Neuronal stem cell (in vitro differentiated cells): ENCODE results near the gene LAMA2.

ENCODE experiments used
- DNase-seq: peaks from one replicate; pipeline ENCODE4 v3.0.0-alpha.2; 2013; ENCODE audit warnings: low spot score
- H2AFZ ChIP-seq: one replicate; pipeline ENCODE4 v1.6.1; 2013; ENCODE audit warnings: mild to moderate bottlenecking, low read length, inconsistent platforms
- H2AK5ac ChIP-seq: 2 replicates; pipeline ENCODE4 v1.6.1; 2013; ENCODE audit warnings: low read depth, mild to moderate bottlenecking, inconsistent platforms, low read length, moderate library complexity, mixed read lengths
- H2BK120ac ChIP-seq: 2 replicates; pipeline ENCODE4 v1.6.1; 2013; ENCODE audit warnings: low read depth, mild to moderate bottlenecking, inconsistent platforms, low read length, moderate library complexity, mixed read lengths
- H2BK12ac ChIP-seq: one replicate; pipeline ENCODE4 v1.6.1; 2013; ENCODE audit warnings: low read length, inconsistent platforms
- H2BK15ac ChIP-seq: 2 replicates; pipeline ENCODE4 v1.6.1; 2013; ENCODE audit warnings: mild to moderate bottlenecking, low read length, inconsistent platforms, mixed read lengths
- H2BK5ac ChIP-seq: one replicate; pipeline ENCODE4 v1.6.1; 2013; ENCODE audit warnings: inconsistent platforms, mild to moderate bottlenecking, low read length, moderate library complexity
- H3K14ac ChIP-seq: one replicate; pipeline ENCODE4 v1.6.1; 2013; ENCODE audit warnings: low read length, inconsistent platforms
- H3K18ac ChIP-seq: 2 replicates; pipeline ENCODE4 v1.6.1; 2013; ENCODE audit warnings: low read length, inconsistent platforms
- H3K23ac ChIP-seq: 2 replicates; pipeline ENCODE4 v1.6.1; 2013; ENCODE audit warnings: low read depth, mild to moderate bottlenecking, mixed read lengths, low read length, inconsistent platforms; ENCODE audit not compliant: poor library complexity
- H3K27ac ChIP-seq: replicated peaks from 3 replicates; pipeline ENCODE4 v1.5.1; 2013; ENCODE audit warnings: low read length, inconsistent platforms
- H3K27me3 ChIP-seq, 3 experiments: 2 replicates each; pipeline ENCODE4 v1.6.1; 2013; ENCODE audit warnings: low read length in 3 of 3, mild to moderate bottlenecking in 2 of 3, inconsistent platforms in 1 of 3, low read depth in 1 of 3, mixed read lengths in 1 of 3, moderate library complexity in 1 of 3; ENCODE audit not compliant: control insufficient read depth in 3 of 3, insufficient read depth in 3 of 3
- H3K36me3 ChIP-seq, 2 donors: replicated peaks in 1 of 2; 2 replicates each; pipeline ENCODE4 v1.6.1; 2013; ENCODE audit warnings: low read length in 2 of 2; ENCODE audit not compliant: control insufficient read depth in 2 of 2, insufficient read depth in 2 of 2
- H3K4ac ChIP-seq: 2 replicates; pipeline ENCODE4 v1.6.1; 2013; ENCODE audit warnings: inconsistent platforms, mild to moderate bottlenecking, low read length, moderate library complexity
- H3K4me1 ChIP-seq, 2 donors: 1 replicate in 1 of 2; 2 replicates in 1 of 2; pipeline ENCODE4 v1.6.1; 2013; ENCODE audit warnings: low read length in 2 of 2, low read depth in 1 of 2; ENCODE audit not compliant: control insufficient read depth in 2 of 2, insufficient read depth in 1 of 2
- H3K4me2 ChIP-seq: one replicate; pipeline ENCODE4 v1.6.1; 2013; ENCODE audit warnings: mild to moderate bottlenecking, low read length, inconsistent platforms; ENCODE audit not compliant: insufficient read depth, poor library complexity, severe bottlenecking
- H3K4me3 ChIP-seq, 2 donors: 2 replicates each; pipeline ENCODE4 v1.5.1; 2013; ENCODE audit warnings: low read length in 2 of 2, mild to moderate bottlenecking in 2 of 2, inconsistent platforms in 1 of 2, moderate library complexity in 1 of 2
- H3K79me1 ChIP-seq: one replicate; pipeline ENCODE4 v1.6.1; 2013; ENCODE audit warnings: low read depth, mild to moderate bottlenecking, inconsistent platforms, low read length, moderate library complexity
- H3K9ac ChIP-seq: one replicate; pipeline ENCODE4 v1.6.1; 2013; ENCODE audit warnings: mild to moderate bottlenecking, low read depth, low read length, inconsistent platforms; ENCODE audit not compliant: poor library complexity
- H3K9me3 ChIP-seq, 2 donors: replicated peaks in 1 of 2; 2 replicates each; pipeline versions ENCODE3 to v1.6.1; 2013; ENCODE audit warnings: low read length in 2 of 2, mild to moderate bottlenecking in 2 of 2, inconsistent platforms in 1 of 2, low read depth in 1 of 2, mixed read lengths in 1 of 2, moderate library complexity in 1 of 2; ENCODE audit not compliant: control insufficient read depth in 2 of 2, insufficient read depth in 1 of 2
- H4K8ac ChIP-seq: one replicate; pipeline ENCODE4 v1.6.1; 2013; ENCODE audit warnings: low read depth, mild to moderate bottlenecking, inconsistent platforms, low read length, moderate library complexity
- H4K91ac ChIP-seq: one replicate; pipeline ENCODE4 v1.6.1; 2013; ENCODE audit warnings: low read length, low read depth, mild to moderate bottlenecking, inconsistent platforms; ENCODE audit not compliant: poor library complexity
- whole genome bisulfite sequencing, 2 donors: extraction: QIAGEN DNeasy Blood & Tissue Kit; methylation state at CpG; one replicate each; pipeline ENCODE4 v1.1.7; 2013; ENCODE audit warnings: missing lambda C conversion rate in 2 of 2, mixed read lengths in 1 of 2; ENCODE audit not compliant: insufficient read length in 2 of 2, insufficient replicate concordance in 1 of 2; ENCODE audit errors: extremely low coverage in 2 of 2; 5-methylcytosine and 5-hydroxymethylcytosine counted together

The LAMA2 gene

GRCh38 chr6:129207832-129208231 lies 324.9 kb downstream of the LAMA2 start:
- WGBS, 2 donors: no CpG with 5 or more reads among the region's 1 CpG
- no peak for DNase-seq
- no peak overlapping the region for H2AK5ac ChIP-seq
- no peak overlapping the region for H2AFZ ChIP-seq
- H3K4ac ChIP-seq: no peak overlapping the region
- no peak overlapping the region for H2BK15ac ChIP-seq
- no peak overlapping the region for H3K4me3 ChIP-seq
- no peaks in the 10 kb centered on the region for H3K79me1 ChIP-seq
- H2BK120ac ChIP-seq: no peak overlapping the region
- no peaks in the 10 kb centered on the region for H3K36me3 ChIP-seq
- no peaks in the 10 kb centered on the region for H3K9me3 ChIP-seq
- H2BK5ac ChIP-seq: no peak overlapping the region
- no peak overlapping the region for H3K18ac ChIP-seq
- no peak overlapping the region for H4K91ac ChIP-seq
- H2BK12ac ChIP-seq: no peak overlapping the region
- H4K8ac ChIP-seq: no peak overlapping the region
- H3K27me3 ChIP-seq: no peaks in the 10 kb centered on the region
- no peak overlapping the region for H3K4me2 ChIP-seq
- H3K23ac ChIP-seq: no peak overlapping the region
- no peak overlapping the region for H3K14ac ChIP-seq
- H3K27ac ChIP-seq: no peak overlapping the region
- H3K9ac ChIP-seq: no peak overlapping the region
- H3K4me1 ChIP-seq: peaks cover 0 to 13% of the 10 kb centered on the region in 2 donors

GRCh38 chr6:129208415-129209034 lies 325.6 kb downstream of the LAMA2 start:
- H3K14ac ChIP-seq: no peak overlapping the region
- no peak overlapping the region for H2AK5ac ChIP-seq
- no peak overlapping the region for H2BK15ac ChIP-seq
- H3K18ac ChIP-seq: no peak overlapping the region
- no peak overlapping the region for H2BK5ac ChIP-seq
- no peak overlapping the region for H3K4me2 ChIP-seq
- no peak overlapping the region for H4K91ac ChIP-seq
- peaks cover 0 to 9% of the 10 kb centered on the region in 2 donors for H3K4me1 ChIP-seq
- H3K27ac ChIP-seq: no peak overlapping the region
- no peak overlapping the region for H3K23ac ChIP-seq
- H3K9ac ChIP-seq: no peak overlapping the region
- no peaks in the 10 kb centered on the region for H3K79me1 ChIP-seq
- H3K4ac ChIP-seq: no peak overlapping the region
- H4K8ac ChIP-seq: no peak overlapping the region
- no peaks in the 10 kb centered on the region for H3K36me3 ChIP-seq
- no peak overlapping the region for H3K4me3 ChIP-seq
- H2BK120ac ChIP-seq: no peak overlapping the region
- H2AFZ ChIP-seq: no peak overlapping the region
- no peaks in the 10 kb centered on the region for H3K27me3 ChIP-seq
- no peak for DNase-seq
- H2BK12ac ChIP-seq: no peak overlapping the region
- no peaks in the 10 kb centered on the region for H3K9me3 ChIP-seq

- no peak overlapping the region for H2AK5ac ChIP-seq
- no peaks in the 10 kb centered on the region for H3K9me3 ChIP-seq
- WGBS, 2 donors: no CpG with 5 or more reads among the region's 6 CpGs
- no peak overlapping the region for H3K4me2 ChIP-seq
- H3K14ac ChIP-seq: no peak overlapping the region
- no peak overlapping the region for H2BK15ac ChIP-seq
- H3K18ac ChIP-seq: no peak overlapping the region
- H3K4me3 ChIP-seq: no peak overlapping the region
- H3K4me1 ChIP-seq: peaks cover 0 to 9% of the 10 kb centered on the region in 2 donors
- no peak overlapping the region for H3K4ac ChIP-seq
- no peaks in the 10 kb centered on the region for H3K27me3 ChIP-seq
- H2BK120ac ChIP-seq: no peak overlapping the region
- H2BK12ac ChIP-seq: no peak overlapping the region
- H2BK5ac ChIP-seq: no peak overlapping the region
- H2AFZ ChIP-seq: no peak overlapping the region
- no peak for DNase-seq
- H3K27ac ChIP-seq: no peak overlapping the region
- H3K79me1 ChIP-seq: no peaks in the 10 kb centered on the region
- no peak overlapping the region for H3K9ac ChIP-seq
- no peak overlapping the region for H4K8ac ChIP-seq
- H4K91ac ChIP-seq: no peak overlapping the region
- no peaks in the 10 kb centered on the region for H3K36me3 ChIP-seq
- no peak overlapping the region for H3K23ac ChIP-seq
Observed at GRCh38 chr6:129209355-129209754, 326.4 kb downstream of the LAMA2 start.

- H2BK15ac ChIP-seq: no peak overlapping the region
- no peak for DNase-seq
- peaks cover 0 to 9% of the 10 kb centered on the region in 2 donors for H3K4me1 ChIP-seq
- no CpG with 5 or more reads among the region's 4 CpGs for WGBS, 2 donors
- no peak overlapping the region for H3K9ac ChIP-seq
- H4K91ac ChIP-seq: no peak overlapping the region
- H3K36me3 ChIP-seq: no peaks in the 10 kb centered on the region
- no peak overlapping the region for H2BK5ac ChIP-seq
- no peak overlapping the region for H3K4me3 ChIP-seq
- no peak overlapping the region for H3K14ac ChIP-seq
- H4K8ac ChIP-seq: no peak overlapping the region
- no peaks in the 10 kb centered on the region for H3K79me1 ChIP-seq
- H3K18ac ChIP-seq: no peak overlapping the region
- H2BK12ac ChIP-seq: no peak overlapping the region
- no peak overlapping the region for H2AK5ac ChIP-seq
- H2BK120ac ChIP-seq: no peak overlapping the region
- no peak overlapping the region for H2AFZ ChIP-seq
- no peak overlapping the region for H3K4ac ChIP-seq
- H3K27ac ChIP-seq: no peak overlapping the region
- H3K4me2 ChIP-seq: no peak overlapping the region
- no peaks in the 10 kb centered on the region for H3K9me3 ChIP-seq
- no peak overlapping the region for H3K23ac ChIP-seq
- no peaks in the 10 kb centered on the region for H3K27me3 ChIP-seq
Observed at GRCh38 chr6:129210684-129211083, 327.7 kb downstream of the LAMA2 start.
